Vagina (tissue), 2 donors: ENCODE data around the gene MFAP5.

Experiments used
- POLR2A ChIP-seq, 2 donors: fragments of 450-650 bp; IDR thresholded peaks; one replicate each; pipeline ENCODE4 v1.6.1; 2017; ENCODE audit warnings: antibody characterized with exemption in 2 of 2, mild to moderate bottlenecking in 2 of 2, moderate library complexity in 2 of 2
- POLR2AphosphoS5 ChIP-seq, 2 donors: sonication (generic); formaldehyde crosslinking; IDR thresholded peaks; one replicate each; pipeline ENCODE4 v1.9.0; 2017; ENCODE audit warnings: antibody characterized with exemption in 2 of 2, mild to moderate bottlenecking in 2 of 2, low read depth in 1 of 2; ENCODE audit not compliant: insufficient read depth in 1 of 2
- TF ChIP-seq, protein P1 (sequence below), 3 experiments: fragments of 450-650 bp in 2 of 3; fragments of 200-600 bp in 1 of 3; sonication (generic) in 1 of 3; IDR thresholded peaks; one replicate each; pipeline ENCODE4 v1.5.1; 2017 to 2019; ENCODE audit warnings: antibody characterized with exemption in 3 of 3, mild to moderate bottlenecking in 2 of 3, moderate library complexity in 2 of 3

DNA sequence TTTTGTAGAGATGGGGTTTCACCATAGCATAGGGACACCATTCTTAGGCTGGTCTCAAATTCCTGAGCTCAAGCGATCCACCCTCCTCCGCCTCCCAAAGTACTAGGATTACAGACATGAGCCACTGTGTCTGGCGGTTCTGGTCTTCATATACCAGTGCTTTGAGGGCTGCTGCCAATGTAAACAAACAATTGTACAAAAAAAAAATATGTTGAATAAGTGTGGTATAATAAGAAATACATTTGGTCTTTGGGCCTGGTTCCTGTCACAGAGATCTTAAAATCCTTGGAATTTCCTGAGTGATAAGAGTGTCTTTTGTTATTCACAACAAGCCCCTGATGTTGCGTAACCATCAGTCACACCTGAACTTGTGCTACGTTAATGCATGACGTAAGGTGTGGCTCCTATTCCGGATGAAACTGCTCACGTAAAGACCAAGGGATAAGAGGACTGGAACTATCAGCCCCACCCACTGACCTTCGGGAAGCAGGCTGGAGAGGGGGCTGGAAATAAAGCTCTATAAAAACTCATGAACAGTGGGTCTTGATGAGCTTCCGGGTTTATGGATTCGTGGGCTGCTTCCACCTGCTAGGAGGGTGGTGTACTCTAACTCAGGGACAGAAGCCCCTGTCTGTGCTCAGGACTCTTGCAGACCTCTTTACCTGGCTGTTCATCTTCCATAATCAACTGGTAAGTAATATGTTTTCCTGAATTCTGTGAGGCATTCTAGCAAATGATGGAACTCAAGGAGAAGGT lies 18.7 kb upstream of the MFAP5 start:
- TF ChIP-seq, protein P1, sequence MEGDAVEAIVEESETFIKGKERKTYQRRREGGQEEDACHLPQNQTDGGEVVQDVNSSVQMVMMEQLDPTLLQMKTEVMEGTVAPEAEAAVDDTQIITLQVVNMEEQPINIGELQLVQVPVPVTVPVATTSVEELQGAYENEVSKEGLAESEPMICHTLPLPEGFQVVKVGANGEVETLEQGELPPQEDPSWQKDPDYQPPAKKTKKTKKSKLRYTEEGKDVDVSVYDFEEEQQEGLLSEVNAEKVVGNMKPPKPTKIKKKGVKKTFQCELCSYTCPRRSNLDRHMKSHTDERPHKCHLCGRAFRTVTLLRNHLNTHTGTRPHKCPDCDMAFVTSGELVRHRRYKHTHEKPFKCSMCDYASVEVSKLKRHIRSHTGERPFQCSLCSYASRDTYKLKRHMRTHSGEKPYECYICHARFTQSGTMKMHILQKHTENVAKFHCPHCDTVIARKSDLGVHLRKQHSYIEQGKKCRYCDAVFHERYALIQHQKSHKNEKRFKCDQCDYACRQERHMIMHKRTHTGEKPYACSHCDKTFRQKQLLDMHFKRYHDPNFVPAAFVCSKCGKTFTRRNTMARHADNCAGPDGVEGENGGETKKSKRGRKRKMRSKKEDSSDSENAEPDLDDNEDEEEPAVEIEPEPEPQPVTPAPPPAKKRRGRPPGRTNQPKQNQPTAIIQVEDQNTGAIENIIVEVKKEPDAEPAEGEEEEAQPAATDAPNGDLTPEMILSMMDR (IDR thresholded peaks at IDR 0.05), result no peak
- TF ChIP-seq POLR2AphosphoS5 (IDR thresholded peaks at IDR 0.05; ENCODE audit: insufficient read depth in 1 of 2, low read depth in 1 of 2) (peak in 1 of 2 donors; percentile 64), POLR2A (IDR thresholded peaks at IDR 0.05) (no peak)
